ENCODE measurements around the gene MMP24.

MMP24 gene

DNA sequence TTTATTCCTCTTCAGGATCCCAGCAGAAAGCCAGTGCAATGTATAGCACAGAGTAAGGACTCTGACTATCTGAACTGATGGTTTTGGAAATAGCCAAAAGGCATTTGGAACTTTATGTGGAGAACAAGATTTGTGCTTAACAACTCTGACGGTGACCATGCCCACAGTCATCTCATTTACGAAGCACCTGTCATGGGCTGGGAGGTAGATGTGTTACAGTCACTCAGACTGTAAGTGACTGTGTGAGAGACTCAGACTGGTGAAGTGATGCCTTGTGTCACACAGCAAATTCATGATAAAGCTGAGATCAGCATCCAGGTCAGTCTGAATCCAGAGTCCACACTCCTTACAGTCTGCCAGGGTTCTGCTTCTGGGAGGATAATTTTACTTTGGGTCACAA is 89.6 kb downstream of the MMP24 start:
- TF ChIP-seq CTCF (IDR thresholded peaks at IDR 0.05; ENCODE audit: low read depth, low read length, missing control alignments), result no peak
- no peak for DNase-seq (ENCODE audit: low read depth)
- no peak overlapping the region for H3K4me3 ChIP-seq (ENCODE audit: low read depth, low read length)

DNA sequence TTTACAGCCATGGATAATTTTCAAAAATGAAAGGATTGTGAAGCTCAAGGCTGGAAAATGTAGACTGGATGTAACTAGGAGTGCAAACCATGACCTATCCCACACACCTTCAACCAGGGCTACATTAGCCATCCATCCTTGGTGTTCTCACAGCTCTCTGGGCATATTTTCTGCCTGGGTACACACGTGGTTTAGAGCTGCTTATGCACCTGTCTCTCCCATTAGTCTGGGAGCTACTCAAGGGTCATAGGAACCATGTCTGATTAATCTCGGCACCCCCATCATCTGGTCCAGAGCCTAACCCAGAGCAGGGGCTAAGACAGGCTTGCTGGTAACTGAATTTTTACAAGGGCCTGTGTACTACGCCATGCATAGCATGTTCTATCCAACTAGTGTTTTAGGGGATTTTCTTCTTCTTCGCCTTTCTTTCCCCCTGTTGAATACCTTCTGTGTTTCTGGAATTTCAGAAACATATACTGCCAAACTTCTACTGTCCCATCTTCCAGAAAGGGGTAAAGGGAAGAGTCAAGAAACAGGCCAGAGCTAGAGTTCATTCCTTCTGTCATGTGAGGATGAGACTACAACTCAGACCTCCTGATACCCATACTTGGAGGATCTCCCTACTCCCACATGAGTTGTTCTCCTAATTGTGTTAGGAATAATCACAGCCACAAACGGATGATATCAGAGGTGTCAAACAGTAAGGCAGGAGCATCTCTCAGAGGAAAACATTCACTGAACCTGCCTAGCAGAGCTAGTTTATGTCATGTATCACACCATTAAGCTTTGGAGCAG is 91.1 kb downstream of the MMP24 start:
- DNase-seq (ENCODE audit: low read depth), result no peak
- no peak overlapping the region for H3K4me3 ChIP-seq (ENCODE audit: low read depth, low read length)
- no peak for TF ChIP-seq CTCF (IDR thresholded peaks at IDR 0.05; ENCODE audit: low read depth, low read length, missing control alignments)

GRCh38 chr20:35318502-35319157 is 92.1 kb downstream of the MMP24 start:
- H3K4me3 ChIP-seq (ENCODE audit: low read depth, low read length), result no peak overlapping the region
- TF ChIP-seq CTCF (IDR thresholded peaks at IDR 0.05; ENCODE audit: low read depth, low read length, missing control alignments), result no peak
- DNase-seq (ENCODE audit: low read depth), result no peak

- no peak for TF ChIP-seq CTCF (IDR thresholded peaks at IDR 0.05; ENCODE audit: low read depth, low read length, missing control alignments)
- DNase-seq (ENCODE audit: low read depth), result no peak
These were observed 92.8 kb downstream of the MMP24 start for GRCh38 chr20:35319192-35319870.

GRCh38 chr20:35319871-35320197 is 93.3 kb downstream of the MMP24 start:
- no peak for TF ChIP-seq CTCF (IDR thresholded peaks at IDR 0.05; ENCODE audit: low read depth, low read length, missing control alignments)
- no peak overlapping the region for H3K4me3 ChIP-seq (ENCODE audit: low read depth, low read length)
- no peak for DNase-seq (ENCODE audit: low read depth)

More at GRCh38 chr20:35319192-35319870, 92.8 kb downstream of the MMP24 start:
- H3K4me3 ChIP-seq (ENCODE audit: low read depth, low read length), result no peak overlapping the region

- DNase-seq (ENCODE audit: low read depth), result no peak
- no peak for TF ChIP-seq CTCF (IDR thresholded peaks at IDR 0.05; ENCODE audit: low read depth, low read length, missing control alignments)
- no peak overlapping the region for H3K4me3 ChIP-seq (ENCODE audit: low read depth, low read length)
These were observed 94.1 kb downstream of the MMP24 start for GRCh38 chr20:35320396-35321126.
